ENCODE results near the gene MS4A5.

MS4A5 gene

GRCh38 chr11:60482361-60482760 lies 53.0 kb downstream of the MS4A5 start:
- no peak for DNase-seq (ENCODE audit: low read depth, low spot score)

- no peak for DNase-seq (ENCODE audit: low read depth, low spot score)
Measured at GRCh38 chr11:60485987-60486386, 56.6 kb downstream of the MS4A5 start.

- no peak for DNase-seq (ENCODE audit: low read depth, low spot score)
Measured at GRCh38 chr11:60492488-60493009, 63.2 kb downstream of the MS4A5 start, which contains the start of gene MS4A12. MS4A12 (plus strand) TSS chr11:60492778; CDS start chr11:60497319, 4,541 bp downstream.

GRCh38 chr11:60493454-60493853 lies 64.1 kb downstream of the MS4A5 start:
- DNase-seq (ENCODE audit: low read depth, low spot score), result no peak
